NT2/D1 (cell line): ENCODE results near the gene RERE.
"Not testable (repeated sequence)": the region's sequence is repeated elsewhere in the genome, so short reads cannot be mapped to it uniquely, and the experiment has no call there.

Experiments
- YY1 ChIP-seq: IDR thresholded peaks from 2 replicates; pipeline ENCODE4 v1.6.1; 2011; ENCODE audit not compliant: insufficient read length, insufficient read depth
- ZNF274 ChIP-seq: IDR thresholded peaks from 2 replicates; pipeline ENCODE4 v1.6.1; 2011; ENCODE audit warnings: mild to moderate bottlenecking, low read depth, low read length

DNA sequence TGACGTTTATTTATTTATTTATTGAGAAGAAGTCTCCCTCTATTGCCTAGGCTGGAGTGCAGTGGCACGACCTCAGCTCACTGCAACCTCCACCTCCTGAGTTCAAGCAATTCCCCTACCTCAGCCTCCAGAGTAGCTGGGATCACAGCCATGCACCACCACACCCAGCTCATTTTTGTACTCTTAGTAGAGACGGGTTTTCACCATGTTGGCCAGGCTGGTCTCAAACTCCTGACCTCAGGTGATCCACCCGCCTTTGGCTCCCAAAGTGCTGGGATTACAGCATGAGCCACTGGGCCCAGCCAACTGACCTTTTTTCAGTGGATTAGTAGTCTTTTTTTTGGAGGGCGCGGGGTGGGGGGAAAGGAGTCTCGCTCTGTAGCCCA is 90.6 kb downstream of the RERE start:
- not testable (repeated sequence) for TF ChIP-seq YY1, ZNF274
